A549 (cell line): ENCODE measurements around the gene CPZ.

Experiments
- BHLHE40 ChIP-seq: IDR thresholded peaks from 2 replicates; pipeline ENCODE4 v1.6.1; 2012; ENCODE audit warnings: low read depth, low read length, inconsistent platforms
- CEBPB ChIP-seq, 2 experiments: fragments of >200 bp in 1 of 2; sonication (Bioruptor Twin) in 1 of 2; formaldehyde crosslinking in 1 of 2; IDR thresholded peaks; 2 replicates each; pipeline ENCODE4 v1.6.1; 2012 to 2016
- CHD2 ChIP-seq: fragments of 150-350 bp; IDR thresholded peaks from 2 replicates; pipeline ENCODE4 v1.6.1; 2014; ENCODE audit warnings: low read length; ENCODE audit not compliant: partially characterized antibody
- EP300 ChIP-seq, 2 experiments: fragments of >200 bp; sonication (Bioruptor Twin); formaldehyde crosslinking; IDR thresholded peaks; 2 replicates in 1 of 2; 3 replicates in 1 of 2; pipeline ENCODE4 v1.6.1; 2016 to 2017
- NR3C1 ChIP-seq: fragments of >200 bp; sonication (Bioruptor Twin); formaldehyde crosslinking; IDR thresholded peaks from 3 replicates; pipeline ENCODE4 v1.6.1; 2017
- POLR2A ChIP-seq: IDR thresholded peaks from 2 replicates; pipeline ENCODE4 v1.6.1; 2012; ENCODE audit warnings: mild to moderate bottlenecking, low read length
- RAD21 ChIP-seq, 2 experiments: fragments of >200 bp in 1 of 2; sonication (Bioruptor Twin) in 1 of 2; formaldehyde crosslinking in 1 of 2; IDR thresholded peaks in 1 of 2; conservative IDR thresholded peaks in 1 of 2; 2 replicates in 1 of 2; 3 replicates in 1 of 2; pipeline ENCODE4 v1.6.1; 2012 to 2018; ENCODE audit warnings: inconsistent platforms in 1 of 2
- SREBF2 ChIP-seq: fragments of 450-650 bp; IDR thresholded peaks from 2 replicates; pipeline ENCODE4 v1.6.1; 2014; ENCODE audit warnings: mild to moderate bottlenecking, moderate library complexity
- TF ChIP-seq, protein P1 (sequence below): fragments of >200 bp; sonication (Bioruptor Twin); formaldehyde crosslinking; IDR thresholded peaks from 3 replicates; pipeline ENCODE4 v1.5.1; 2016
- TF ChIP-seq, protein P2 (sequence below): IDR thresholded peaks from 2 replicates; pipeline ENCODE4 v1.6.1; 2012
- TF ChIP-seq, protein P3 (sequence below): fragments of 450-650 bp; IDR thresholded peaks from 2 replicates; pipeline ENCODE4 v1.6.1; 2014; ENCODE audit warnings: antibody characterized with exemption
- TF ChIP-seq, protein P4 (sequence below): IDR thresholded peaks from 2 replicates; pipeline ENCODE4 v1.6.1; 2012

DNA sequence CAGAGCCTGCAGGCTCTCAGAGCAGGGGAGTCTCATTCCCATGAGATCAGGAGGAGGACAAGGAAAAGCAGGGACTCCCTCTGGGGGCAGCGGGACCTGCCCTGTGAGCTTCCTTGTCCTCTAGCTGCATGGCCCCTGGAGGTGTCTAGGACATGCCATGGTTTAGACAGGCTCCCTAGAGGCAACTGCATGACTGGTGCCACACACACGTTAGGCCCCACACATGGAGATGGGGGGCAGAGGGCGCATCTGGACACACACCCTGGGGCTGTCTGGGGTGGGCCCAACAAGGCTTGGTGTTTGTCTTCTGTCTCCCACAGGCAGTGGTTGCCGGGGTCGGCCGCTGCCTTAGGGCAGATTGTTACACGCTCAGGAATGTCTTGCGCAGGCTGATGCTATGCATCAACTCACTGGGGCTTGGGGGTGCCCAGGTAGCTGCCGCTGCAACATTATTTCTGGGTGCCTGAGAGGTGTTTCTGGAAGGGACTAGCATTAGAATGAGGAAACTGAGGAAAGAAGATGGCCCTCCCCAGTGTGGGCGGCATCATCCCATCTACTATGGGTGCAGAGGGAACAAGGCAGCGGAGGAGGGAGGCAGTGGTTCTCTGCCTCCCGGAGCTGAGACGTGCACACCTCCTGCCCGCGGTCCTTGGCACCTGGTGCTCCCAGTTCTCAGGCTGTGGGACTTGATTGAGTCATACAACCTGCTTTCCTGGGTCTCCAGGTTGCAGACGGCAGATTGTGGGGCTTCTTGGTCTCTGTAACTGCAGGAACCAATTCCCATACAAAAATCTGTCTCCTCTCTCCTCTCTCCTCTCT is 44.4 kb upstream of the CPZ start:
- TF ChIP-seq, protein P1, sequence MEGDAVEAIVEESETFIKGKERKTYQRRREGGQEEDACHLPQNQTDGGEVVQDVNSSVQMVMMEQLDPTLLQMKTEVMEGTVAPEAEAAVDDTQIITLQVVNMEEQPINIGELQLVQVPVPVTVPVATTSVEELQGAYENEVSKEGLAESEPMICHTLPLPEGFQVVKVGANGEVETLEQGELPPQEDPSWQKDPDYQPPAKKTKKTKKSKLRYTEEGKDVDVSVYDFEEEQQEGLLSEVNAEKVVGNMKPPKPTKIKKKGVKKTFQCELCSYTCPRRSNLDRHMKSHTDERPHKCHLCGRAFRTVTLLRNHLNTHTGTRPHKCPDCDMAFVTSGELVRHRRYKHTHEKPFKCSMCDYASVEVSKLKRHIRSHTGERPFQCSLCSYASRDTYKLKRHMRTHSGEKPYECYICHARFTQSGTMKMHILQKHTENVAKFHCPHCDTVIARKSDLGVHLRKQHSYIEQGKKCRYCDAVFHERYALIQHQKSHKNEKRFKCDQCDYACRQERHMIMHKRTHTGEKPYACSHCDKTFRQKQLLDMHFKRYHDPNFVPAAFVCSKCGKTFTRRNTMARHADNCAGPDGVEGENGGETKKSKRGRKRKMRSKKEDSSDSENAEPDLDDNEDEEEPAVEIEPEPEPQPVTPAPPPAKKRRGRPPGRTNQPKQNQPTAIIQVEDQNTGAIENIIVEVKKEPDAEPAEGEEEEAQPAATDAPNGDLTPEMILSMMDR: no peak
- no peak for TF ChIP-seq CHD2
- TF ChIP-seq BHLHE40: no peak
- TF ChIP-seq, protein P2, sequence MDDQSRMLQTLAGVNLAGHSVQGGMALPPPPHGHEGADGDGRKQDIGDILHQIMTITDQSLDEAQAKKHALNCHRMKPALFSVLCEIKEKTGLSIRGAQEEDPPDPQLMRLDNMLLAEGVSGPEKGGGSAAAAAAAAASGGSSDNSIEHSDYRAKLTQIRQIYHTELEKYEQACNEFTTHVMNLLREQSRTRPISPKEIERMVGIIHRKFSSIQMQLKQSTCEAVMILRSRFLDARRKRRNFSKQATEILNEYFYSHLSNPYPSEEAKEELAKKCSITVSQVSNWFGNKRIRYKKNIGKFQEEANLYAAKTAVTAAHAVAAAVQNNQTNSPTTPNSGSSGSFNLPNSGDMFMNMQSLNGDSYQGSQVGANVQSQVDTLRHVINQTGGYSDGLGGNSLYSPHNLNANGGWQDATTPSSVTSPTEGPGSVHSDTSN: no peak
- TF ChIP-seq, protein P3, sequence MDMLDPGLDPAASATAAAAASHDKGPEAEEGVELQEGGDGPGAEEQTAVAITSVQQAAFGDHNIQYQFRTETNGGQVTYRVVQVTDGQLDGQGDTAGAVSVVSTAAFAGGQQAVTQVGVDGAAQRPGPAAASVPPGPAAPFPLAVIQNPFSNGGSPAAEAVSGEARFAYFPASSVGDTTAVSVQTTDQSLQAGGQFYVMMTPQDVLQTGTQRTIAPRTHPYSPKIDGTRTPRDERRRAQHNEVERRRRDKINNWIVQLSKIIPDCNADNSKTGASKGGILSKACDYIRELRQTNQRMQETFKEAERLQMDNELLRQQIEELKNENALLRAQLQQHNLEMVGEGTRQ: no peak
- TF ChIP-seq, protein P4, sequence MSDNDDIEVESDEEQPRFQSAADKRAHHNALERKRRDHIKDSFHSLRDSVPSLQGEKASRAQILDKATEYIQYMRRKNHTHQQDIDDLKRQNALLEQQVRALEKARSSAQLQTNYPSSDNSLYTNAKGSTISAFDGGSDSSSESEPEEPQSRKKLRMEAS: no peak
- TF ChIP-seq POLR2A: no peak
- TF ChIP-seq SREBF2: no peak
- TF ChIP-seq NR3C1: no peak
- no peak for TF ChIP-seq EP300 (IDR thresholded peaks at IDR 0.05)
- TF ChIP-seq CEBPB (IDR thresholded peaks at IDR 0.05): no peak
- no peak for TF ChIP-seq RAD21 (conservative IDR thresholded peaks at IDR 0.05 in 1 of 2, IDR thresholded peaks at IDR 0.05 in 1 of 2)
